Ishikawa (cell line): ENCODE measurements around the gene TMEM89.

Experiments used
- CEBPB ChIP-seq: IDR thresholded peaks from 2 replicates; pipeline ENCODE4 v1.6.1; 2012
- EP300 ChIP-seq: IDR thresholded peaks from 2 replicates; pipeline ENCODE4 v1.6.1; 2012; ENCODE audit warnings: borderline replicate concordance
- FOXM1 ChIP-seq: IDR thresholded peaks from 2 replicates; pipeline ENCODE4 v1.6.1; 2012; ENCODE audit warnings: low read depth, borderline replicate concordance
- NFIC ChIP-seq: IDR thresholded peaks from 2 replicates; pipeline ENCODE4 v1.6.1; 2012
- RAD21 ChIP-seq: IDR thresholded peaks from 2 replicates; pipeline ENCODE4 v1.6.1; 2012; ENCODE audit warnings: low read depth
- TAF1 ChIP-seq: IDR thresholded peaks from 2 replicates; pipeline ENCODE4 v1.6.1; 2012; ENCODE audit warnings: low read depth, mild to moderate bottlenecking
- TCF12 ChIP-seq: IDR thresholded peaks from 2 replicates; pipeline ENCODE4 v1.6.1; 2012; ENCODE audit warnings: low read depth
- YY1 ChIP-seq: IDR thresholded peaks from 2 replicates; pipeline ENCODE4 v1.6.1; 2012; ENCODE audit warnings: low read depth
- TF ChIP-seq, protein P1 (sequence below): IDR thresholded peaks from 2 replicates; pipeline ENCODE4 v1.6.1; 2012; ENCODE audit warnings: low read depth, mild to moderate bottlenecking
- TF ChIP-seq, protein P2 (sequence below): IDR thresholded peaks from 2 replicates; pipeline ENCODE4 v1.6.1; 2012

DNA sequence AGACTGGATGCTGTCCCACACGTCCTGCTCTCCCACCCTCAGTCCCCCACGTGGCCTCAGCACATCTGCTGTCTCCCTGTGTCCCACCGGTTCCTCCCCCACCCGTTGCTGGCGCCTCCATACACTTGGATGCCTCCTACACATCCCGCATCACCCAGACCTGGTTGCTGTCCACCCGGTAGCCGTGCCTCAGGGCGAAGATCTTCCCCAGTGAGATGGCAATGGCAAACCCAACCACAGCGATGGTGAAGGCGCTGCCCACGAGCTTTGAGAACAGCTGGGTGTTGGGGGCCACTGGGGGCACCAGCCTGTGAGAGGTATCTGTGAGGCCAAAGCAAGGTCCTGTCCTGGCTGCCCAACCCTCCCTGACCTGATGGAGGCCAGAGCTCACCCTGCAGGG, 9.3 kb upstream of the TMEM89 start:
- TF ChIP-seq NFIC (no peak), EP300 (no peak), CEBPB (no peak), YY1 (no peak), RAD21 (no peak), TAF1 (no peak), TCF12 (no peak), FOXM1 (no peak)
- TF ChIP-seq, protein P1, sequence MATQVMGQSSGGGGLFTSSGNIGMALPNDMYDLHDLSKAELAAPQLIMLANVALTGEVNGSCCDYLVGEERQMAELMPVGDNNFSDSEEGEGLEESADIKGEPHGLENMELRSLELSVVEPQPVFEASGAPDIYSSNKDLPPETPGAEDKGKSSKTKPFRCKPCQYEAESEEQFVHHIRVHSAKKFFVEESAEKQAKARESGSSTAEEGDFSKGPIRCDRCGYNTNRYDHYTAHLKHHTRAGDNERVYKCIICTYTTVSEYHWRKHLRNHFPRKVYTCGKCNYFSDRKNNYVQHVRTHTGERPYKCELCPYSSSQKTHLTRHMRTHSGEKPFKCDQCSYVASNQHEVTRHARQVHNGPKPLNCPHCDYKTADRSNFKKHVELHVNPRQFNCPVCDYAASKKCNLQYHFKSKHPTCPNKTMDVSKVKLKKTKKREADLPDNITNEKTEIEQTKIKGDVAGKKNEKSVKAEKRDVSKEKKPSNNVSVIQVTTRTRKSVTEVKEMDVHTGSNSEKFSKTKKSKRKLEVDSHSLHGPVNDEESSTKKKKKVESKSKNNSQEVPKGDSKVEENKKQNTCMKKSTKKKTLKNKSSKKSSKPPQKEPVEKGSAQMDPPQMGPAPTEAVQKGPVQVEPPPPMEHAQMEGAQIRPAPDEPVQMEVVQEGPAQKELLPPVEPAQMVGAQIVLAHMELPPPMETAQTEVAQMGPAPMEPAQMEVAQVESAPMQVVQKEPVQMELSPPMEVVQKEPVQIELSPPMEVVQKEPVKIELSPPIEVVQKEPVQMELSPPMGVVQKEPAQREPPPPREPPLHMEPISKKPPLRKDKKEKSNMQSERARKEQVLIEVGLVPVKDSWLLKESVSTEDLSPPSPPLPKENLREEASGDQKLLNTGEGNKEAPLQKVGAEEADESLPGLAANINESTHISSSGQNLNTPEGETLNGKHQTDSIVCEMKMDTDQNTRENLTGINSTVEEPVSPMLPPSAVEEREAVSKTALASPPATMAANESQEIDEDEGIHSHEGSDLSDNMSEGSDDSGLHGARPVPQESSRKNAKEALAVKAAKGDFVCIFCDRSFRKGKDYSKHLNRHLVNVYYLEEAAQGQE, result no peak
- TF ChIP-seq, protein P2, sequence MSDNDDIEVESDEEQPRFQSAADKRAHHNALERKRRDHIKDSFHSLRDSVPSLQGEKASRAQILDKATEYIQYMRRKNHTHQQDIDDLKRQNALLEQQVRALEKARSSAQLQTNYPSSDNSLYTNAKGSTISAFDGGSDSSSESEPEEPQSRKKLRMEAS, result no peak
